ENCODE measurements around the gene TBRG1. TPM values are rescaled to one million over a fixed set of nuclear protein-coding genes. Genes with fewer than 3 reads are reported as not detected.

The TBRG1 gene
- total and polyA plus RNA-seq, 12 donors, result 22.3 to 66.7 (median 37.2) TPM

- Histone ChIP-seq H3K27ac (peak within 1 kb of the TSS in 4 of 5 donors; percentile 58 to 85 (median 76)), H3K36me3 (replicated peaks in 1 of 2) (no peaks in the 10 kb centered on the region), H3K4me3 (peak within 1 kb of the TSS; percentile 46 to 93 (median 72)), H3K27me3 (no peaks in the 10 kb centered on the region), H3K9me3 (replicated peaks in 1 of 3) (no peaks in the 10 kb centered on the region), H3K4me1 (replicated peaks in 1 of 2) (peaks cover 12 to 14% of the 10 kb centered on the region in 2 donors)
- peak; percentile 89 to 97 (median 94) for DNase-seq
- intact Hi-C loops (cut with DNase I), result loop anchor here (5.0 kb wide), 2 partner anchors 89 to 164 kb away; partner anchors contain the start of gene ESAM (in 2 of the 2)
- 1 to 2% (median 1%) methylated on average over 30 to 58 of the region's 58 CpGs for WGBS, 4 donors
- TF ChIP-seq CTCF (IDR thresholded peaks at IDR 0.05) (no peak), POLR2A (IDR thresholded peaks at IDR 0.05) (peak in 1 of 2 donors; percentile 27)
Measured at GRCh38 chr11:124673333-124674167, 50.9 kb downstream of the TBRG1 start, which contains the start of the genes SIAE and SPA17. TSS of gene SIAE (minus strand) at chr11:124673739. CDS start at chr11:124673708, 31 bp downstream. TSS of gene SPA17 (plus strand) at chr11:124673904. CDS start at chr11:124675265, 1,361 bp downstream.

- H3K9me3 ChIP-seq (replicated peaks in 1 of 3), result no peaks in the 10 kb centered on the region
- TF ChIP-seq POLR2A (IDR thresholded peaks at IDR 0.05) (no peak), CTCF (IDR thresholded peaks at IDR 0.05) (no peak)
- peaks cover 12 to 14% of the 10 kb centered on the region in 2 donors for H3K4me1 ChIP-seq (replicated peaks in 1 of 2)
- no peaks in the 10 kb centered on the region for H3K27me3 ChIP-seq
- peak overlapping the region in 3 of 5 donors; percentile 58 to 85 (median 74) for H3K27ac ChIP-seq
- 28 to 36% (median 30%) methylated on average over 18 of the region's 18 CpGs for WGBS, 4 donors
- no peak for DNase-seq
- no peaks in the 10 kb centered on the region for H3K36me3 ChIP-seq (replicated peaks in 1 of 2)
- H3K4me3 ChIP-seq, result peak overlapping the region in 2 of 4 donors; percentile 70 to 74
- intact Hi-C loops (cut with DNase I), result loop anchor here (5.0 kb wide), 2 partner anchors 88 to 163 kb away; partner anchors contain the start of gene ESAM (in 2 of the 2)
Measured at GRCh38 chr11:124674168-124674517, 51.5 kb downstream of the TBRG1 start.

- Histone ChIP-seq H3K27me3 (no peaks in the 10 kb centered on the region), H3K27ac (no peak overlapping the region), H3K4me1 (replicated peaks in 1 of 2) (peaks cover 12 to 14% of the 10 kb centered on the region in 2 donors), H3K4me3 (peak overlapping the region in 2 of 4 donors; percentile 70 to 74), H3K9me3 (replicated peaks in 1 of 3) (no peaks in the 10 kb centered on the region), H3K36me3 (replicated peaks in 1 of 2) (no peaks in the 10 kb centered on the region)
- intact Hi-C loops (cut with DNase I), result loop anchor here (5.0 kb wide), 2 partner anchors 88 to 163 kb away; partner anchors contain the start of gene ESAM (in 2 of the 2)
- DNase-seq, result no peak
- TF ChIP-seq POLR2A (IDR thresholded peaks at IDR 0.05) (no peak), CTCF (IDR thresholded peaks at IDR 0.05) (no peak)
- WGBS, 4 donors, result 80 to 83% (median 81%) methylated on average over 5 of the region's 5 CpGs
Measured at GRCh38 chr11:124674571-124674970, 51.9 kb downstream of the TBRG1 start.

- intact Hi-C loops (cut with DNase I), result no loop called here
- H3K4me3 ChIP-seq, result peak overlapping the region in 1 of 4 donors; percentile 6
- TF ChIP-seq CTCF (IDR thresholded peaks at IDR 0.05) (no peak), POLR2A (IDR thresholded peaks at IDR 0.05) (no peak)
Measured at GRCh38 chr11:124676386-124676785, 53.7 kb downstream of the TBRG1 start.

More at GRCh38 chr11:124676386-124676785, 53.7 kb downstream of the TBRG1 start:
- 18 to 32% (median 27%) methylated on average over 2 of the region's 2 CpGs for WGBS, 4 donors
- Histone ChIP-seq H3K36me3 (replicated peaks in 1 of 2) (no peaks in the 10 kb centered on the region), H3K9me3 (replicated peaks in 1 of 3) (no peaks in the 10 kb centered on the region), H3K27ac (peak overlapping the region in 1 of 5 donors; percentile 61), H3K4me1 (replicated peaks in 1 of 2) (peaks cover 12 to 14% of the 10 kb centered on the region in 2 donors), H3K27me3 (no peaks in the 10 kb centered on the region)
- DNase-seq, result peak in 4 of 7 donors; percentile 21 to 45 (median 32)
